ENCODE data around the gene ANKMY1. TPM values are rescaled to one million over a fixed set of nuclear protein-coding genes. Genes with fewer than 3 reads are reported as not detected.

The ANKMY1 gene
- total RNA-seq, 1 experiment from 2014 or later: 28.3 TPM

- intact Hi-C loops (cut with micrococcal nuclease): loop anchor here (5.0 to 10.0 kb wide), 2 partner anchors 55 to 333 kb away; no protein-coding TSS in a partner anchor
- H3K79me2 ChIP-seq (ENCODE audit: insufficient read depth, low read length): peaks cover 35% of the 10 kb centered on the region; the same call in 1 of the 2 replicates
- no peaks in the 10 kb centered on the region for H3K9me3 ChIP-seq (ENCODE audit: control insufficient read depth in 1 of 2, insufficient read depth in 1 of 2, low read depth in 1 of 2, low read length in 2 of 2)
- POLR2A ChIA-PET: interaction anchor here (2.0 kb wide), 2 partner anchors 13 to 18 kb away, joined by 10 to 23 read pairs; partner anchors contain the start of gene CAPN10
- peaks cover 45 to 66% of the 10 kb centered on the region in 2 experiments for H3K4me1 ChIP-seq (ENCODE audit: control insufficient read depth in 1 of 2, insufficient read depth in 2 of 2, low read length in 2 of 2)
- H3K9me2 ChIP-seq (ENCODE audit: insufficient read depth): no peaks in the 10 kb centered on the region
- BruUV-seq (replicated peaks): TSS peak; percentile 24
- H3K9ac ChIP-seq (ENCODE audit: low read length): peak overlapping the region; percentile 67
- TF ChIP-seq ZNF274 (IDR thresholded peaks at IDR 0.05; ENCODE audit: low read depth, low read length) (no peak), SIN3A (IDR thresholded peaks at IDR 0.05; ENCODE audit: low read depth) (no peak), EZH2 (IDR thresholded peaks at IDR 0.05) (no peak), RAD21 (IDR thresholded peaks at IDR 0.05; ENCODE audit: low read depth) (no peak), ZBTB33 (IDR thresholded peaks at IDR 0.05; ENCODE audit: extremely low read depth, insufficient replicate concordance, low read length) (no peak), POLR2A (IDR thresholded peaks at IDR 0.05; ENCODE audit: borderline replicate concordance, extremely low read depth, insufficient read depth, insufficient read length) (no peak), EZH2phosphoT487 (IDR thresholded peaks at IDR 0.05; ENCODE audit: borderline replicate concordance) (no peak), POLR2AphosphoS5 (IDR thresholded peaks at IDR 0.05; ENCODE audit: low read depth, low read length) (no peak), REST (IDR thresholded peaks at IDR 0.05; ENCODE audit: low read depth) (no peak), JUND (IDR thresholded peaks at IDR 0.05) (no peak), SRF (IDR thresholded peaks at IDR 0.05; ENCODE audit: low read depth) (no peak), CBX3 (IDR thresholded peaks at IDR 0.05; ENCODE audit: low read depth) (no peak), FOSL1 (IDR thresholded peaks at IDR 0.05; ENCODE audit: low read depth) (no peak), MAX (IDR thresholded peaks at IDR 0.05) (no peak), ZFX (IDR thresholded peaks at IDR 0.05) (no peak), ATF3 (IDR thresholded peaks at IDR 0.05) (no peak), CEBPB (IDR thresholded peaks at IDR 0.05; ENCODE audit: low read depth) (no peak), TCF7L2 (IDR thresholded peaks at IDR 0.05; ENCODE audit: borderline replicate concordance, extremely low read depth, insufficient read depth, insufficient read length) (no peak)
- DNase-seq (ENCODE audit: low read depth, low spot score) (no peak), ATAC-seq (no peak)
- no peak overlapping the region for H2AFZ ChIP-seq (ENCODE audit: low read depth, low read length, poor library complexity, severe bottlenecking)
- H3K4me2 ChIP-seq (ENCODE audit: low read length): peak overlapping the region; percentile 86
- CTCF ChIA-PET: interaction anchor here (0.8 to 3.4 kb wide), 4 partner anchors 12 to 992 kb away, joined by 3 to 48 read pairs (median 22); partner anchors contain the start of gene CAPN10
- H3K4me3 ChIP-seq (replicated peaks in 1 of 2; ENCODE audit: low read depth in 1 of 2, low read length in 2 of 2): peak overlapping the region; percentile 64 to 85
- RAD21 ChIA-PET (ENCODE audit: low non-redundant PET in 1 of 2, low total read pairs in 2 of 2, uncharacterized antibody in 2 of 2, unreplicated experiment in 2 of 2): interaction anchor here in 1 of 2 experiments (2.0 kb wide), 1 partner anchor 13 kb away, joined by 5 read pairs; no protein-coding TSS in a partner anchor
- H3K27ac ChIP-seq (ENCODE audit: low read depth, low read length): peak overlapping the region; percentile 93
- H3K36me3 ChIP-seq (ENCODE audit: control insufficient read depth in 1 of 2, insufficient read depth in 2 of 2, low read length in 2 of 2): peaks cover 0 to 6% of the 10 kb centered on the region in 2 experiments; a peak in 1 of 4 replicates
- no peaks in the 10 kb centered on the region for H3K27me3 ChIP-seq (ENCODE audit: insufficient read depth, low read length)
- no peaks in the 10 kb centered on the region for H4K20me1 ChIP-seq (ENCODE audit: insufficient read depth)
Observed at GRCh38 chr2:240567137-240567871, 9.5 kb upstream of the ANKMY1 start.

Measured in HCT116 (cell line).